GM19239 (cell line): Measurements from ENCODE around the gene ANXA3.
"Not testable (repeated sequence)": the region's sequence is repeated elsewhere in the genome, so short reads cannot be mapped to it uniquely, and the experiment has no call there.

ENCODE experiments used
- DNase-seq: peaks from one replicate; pipeline ENCODE4 v3.0.0; 2011; ENCODE audit warnings: low spot score; ENCODE audit not compliant: insufficient read length
- FAIRE-seq: peaks from 2 replicates; lab custom pipeline; 2011; peaks lifted over from hg19 to GRCh38; lab: Jason Lieb, UNC

ANXA3 gene

DNA sequence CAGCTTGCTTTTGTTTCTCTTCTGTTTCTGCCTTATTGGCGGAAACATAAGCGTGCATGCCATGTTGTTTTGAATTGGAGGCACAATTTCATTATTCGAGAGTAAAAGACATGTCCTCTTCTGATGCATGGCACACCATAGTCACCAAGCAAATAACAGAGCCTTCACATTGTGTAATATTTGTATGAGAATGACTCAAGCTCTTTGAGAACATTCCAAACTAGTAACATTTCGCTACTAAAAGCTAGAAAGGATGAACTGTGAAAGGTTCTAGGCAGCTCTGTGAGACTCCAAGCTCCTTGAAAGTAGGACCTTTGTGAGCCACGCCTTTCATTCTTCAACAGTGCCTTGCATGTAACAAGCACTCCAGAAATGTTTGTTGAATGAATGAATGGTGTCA is 9.2 kb upstream of the ANXA3 start:
- DNase-seq (no peak), FAIRE-seq (no peak)

DNA sequence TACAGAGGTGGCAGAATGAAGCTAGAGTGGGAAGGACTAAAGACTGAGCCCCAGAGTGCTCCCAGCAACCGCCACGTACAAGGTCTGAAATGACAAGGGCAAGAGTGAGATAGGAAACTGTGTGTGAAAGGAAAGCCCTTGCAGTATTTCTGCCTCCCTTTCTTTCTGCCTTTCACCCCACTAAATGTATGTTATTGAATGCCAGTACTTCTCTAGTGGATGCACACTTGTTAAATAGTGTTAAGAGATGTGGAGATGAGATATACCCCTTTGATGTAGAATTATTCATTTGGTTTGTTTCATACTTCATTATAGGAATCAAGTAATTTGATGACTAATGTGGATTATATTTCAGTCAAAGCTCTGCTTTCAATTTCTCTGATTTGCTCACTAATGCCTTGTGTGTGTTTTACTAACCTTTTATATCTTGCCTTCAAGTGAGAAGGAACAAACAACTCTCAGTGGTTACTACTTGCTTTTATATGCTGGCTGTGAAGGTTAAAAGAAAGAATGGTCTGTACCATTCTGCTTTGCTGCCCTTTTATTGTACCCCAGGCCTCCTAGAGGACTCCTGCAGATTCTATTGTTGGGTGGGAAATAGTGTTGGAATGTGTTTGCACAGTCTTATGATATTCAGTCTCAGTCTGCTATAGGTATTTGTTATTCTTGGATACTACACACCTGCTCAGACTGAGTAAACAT is 8.0 kb upstream of the ANXA3 start:
- FAIRE-seq: no peak

DNA sequence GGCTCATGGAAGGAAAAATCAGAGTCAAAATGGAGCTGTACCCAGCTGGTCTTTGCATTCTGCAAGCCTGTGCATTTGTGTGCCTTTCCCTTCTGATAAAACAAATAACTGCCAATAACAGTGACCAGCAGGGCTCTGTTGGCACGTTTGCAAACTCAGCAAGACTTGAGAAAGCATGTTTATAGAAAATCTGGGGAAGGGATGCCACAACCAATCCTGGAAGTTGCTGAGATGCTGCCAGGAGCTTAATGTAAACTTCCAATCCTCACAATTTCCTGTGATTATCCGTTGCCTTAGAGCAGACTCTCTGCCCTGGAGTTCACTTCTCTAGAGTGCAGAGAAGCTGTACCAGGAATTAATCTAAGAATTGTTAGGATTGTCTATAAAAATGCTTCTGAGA is 6.9 kb upstream of the ANXA3 start:
- no peak for FAIRE-seq
- DNase-seq: no peak

More for the DNA sequence above, 8.0 kb upstream of the ANXA3 start:
- no peak for DNase-seq

DNA sequence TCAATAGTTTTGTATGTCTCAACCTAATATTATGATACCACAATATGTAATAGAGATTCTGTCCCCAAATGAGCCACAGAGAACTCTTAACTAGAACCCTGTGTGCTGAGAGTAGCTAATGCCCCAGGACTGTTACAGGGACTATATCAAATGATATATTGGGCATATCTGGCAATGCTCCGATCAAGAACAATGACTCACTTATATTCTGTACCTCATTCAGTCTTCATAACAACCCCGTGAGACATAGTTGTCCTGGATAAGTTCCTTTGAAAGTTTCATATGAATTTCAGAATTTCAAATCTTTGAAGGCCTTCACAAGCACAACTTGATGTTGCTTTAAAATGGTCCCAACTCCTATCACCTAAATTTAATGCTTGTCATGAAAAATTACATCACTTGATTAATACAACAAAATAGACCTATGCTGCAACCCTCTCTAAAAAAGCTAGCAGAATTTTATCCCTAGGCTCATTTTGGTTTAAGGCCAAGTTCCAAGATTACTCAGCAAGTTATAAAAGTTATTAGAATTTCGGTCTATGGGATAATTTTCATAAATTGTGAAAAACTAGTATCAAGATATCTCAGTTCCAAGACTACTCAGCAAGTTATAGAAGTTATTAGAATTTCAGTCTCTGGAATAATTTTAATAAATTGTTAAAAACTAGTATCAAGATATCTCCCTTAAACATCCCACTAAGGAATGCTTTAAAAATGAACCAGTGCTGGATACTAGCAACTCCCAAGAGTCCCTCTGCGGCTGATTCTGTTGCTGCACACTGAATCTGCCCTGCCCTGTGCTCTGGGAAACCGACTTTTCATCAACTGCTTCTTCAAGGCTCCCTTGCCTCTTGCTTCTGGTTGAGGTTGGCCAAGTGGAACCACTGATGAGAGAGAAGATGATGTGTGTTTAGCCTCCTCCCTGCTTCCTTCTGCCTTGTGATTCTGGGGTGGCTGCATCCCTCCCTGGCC is 6.0 kb upstream of the ANXA3 start:
- DNase-seq: no peak
- no peak for FAIRE-seq

DNA sequence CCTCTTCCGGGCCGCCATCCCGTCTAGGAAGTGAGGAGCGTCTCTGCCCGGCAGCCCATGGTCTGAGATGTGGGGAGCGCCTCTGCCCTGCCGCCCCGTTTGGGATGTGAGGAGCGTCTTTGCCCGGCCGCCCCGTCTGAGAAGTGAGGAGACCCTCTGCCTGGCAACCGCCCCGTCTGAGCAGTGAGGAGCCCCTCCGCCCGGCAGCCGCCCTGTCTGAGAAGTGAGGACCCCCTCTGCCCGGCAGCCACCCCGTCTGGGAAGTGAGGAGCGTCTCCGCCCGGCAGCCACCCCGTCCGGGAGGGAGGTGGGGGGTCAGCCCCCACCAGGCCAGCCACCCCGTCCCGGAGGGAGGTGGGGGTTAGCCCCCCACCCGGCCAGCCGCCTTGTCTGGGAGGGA is 3.7 kb upstream of the ANXA3 start:
- FAIRE-seq, DNase-seq: not testable (repeated sequence)

DNA sequence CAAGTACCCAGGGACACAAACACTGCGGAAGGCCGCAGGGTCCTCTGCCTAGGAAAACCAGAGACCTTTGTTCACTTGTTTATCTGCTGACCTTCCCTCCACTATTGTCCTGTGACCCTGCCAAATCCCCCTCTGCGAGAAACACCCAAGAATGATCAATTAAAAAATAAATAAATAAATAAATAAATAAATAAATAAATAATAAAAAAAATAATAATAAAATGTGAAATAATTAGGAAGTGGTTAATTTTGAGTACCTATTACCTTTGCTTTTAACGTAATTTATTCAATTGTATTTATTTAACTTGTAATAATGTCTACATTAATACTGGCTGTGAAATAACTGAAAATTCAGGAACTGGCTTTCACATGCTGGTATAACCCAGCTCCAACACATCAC is 2.7 kb upstream of the ANXA3 start:
- DNase-seq, FAIRE-seq: not testable (repeated sequence)

DNA sequence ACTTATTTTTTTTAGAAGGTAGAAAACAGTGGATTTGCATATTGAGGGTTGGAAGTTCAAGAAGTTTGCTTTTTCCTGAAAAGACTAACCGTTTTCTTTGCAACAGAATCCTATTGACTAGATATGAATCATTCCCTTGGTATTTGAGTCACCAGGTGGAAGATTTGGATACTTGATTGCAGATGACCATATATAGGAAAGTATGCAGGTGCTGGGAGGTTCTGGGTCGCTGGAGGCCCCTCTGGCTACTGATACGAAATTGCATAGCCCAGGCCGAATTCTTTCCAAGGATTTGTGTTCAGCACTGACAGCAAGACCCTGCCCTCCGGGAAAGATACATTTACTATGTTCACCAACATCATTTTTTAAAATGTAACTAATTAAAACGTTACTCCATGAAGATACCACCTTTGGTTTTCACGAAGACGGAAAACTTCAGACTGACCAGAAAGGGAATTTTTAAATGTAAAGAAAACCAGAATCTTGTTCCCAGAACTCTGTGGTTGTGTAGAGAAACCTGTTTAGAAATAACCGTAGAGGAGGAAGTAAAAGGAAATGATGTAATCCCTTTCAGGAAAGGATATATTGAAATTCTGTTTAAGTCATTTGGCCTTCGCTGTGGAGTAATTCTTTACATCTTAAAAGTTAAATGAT is 946 bp downstream of the ANXA3 start:
- peak; percentile 44 for FAIRE-seq
- no peak for DNase-seq

DNA sequence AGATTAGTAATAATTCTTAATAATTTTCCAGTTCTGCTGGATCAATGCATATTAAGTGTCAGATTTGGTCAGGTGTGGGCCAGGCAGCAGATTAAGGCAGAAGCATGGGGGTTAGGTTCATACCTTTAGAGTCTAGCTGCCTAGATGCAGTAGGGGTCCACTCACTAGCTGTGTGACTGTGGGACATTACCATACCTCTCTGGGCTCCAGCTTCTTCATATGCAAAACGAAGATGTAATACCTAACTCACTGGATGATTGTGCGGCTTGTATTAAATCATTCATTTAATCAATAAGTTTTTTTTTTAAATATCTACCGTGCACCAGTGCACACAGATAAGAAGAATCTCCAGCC is 1.4 kb downstream of the ANXA3 start:
- DNase-seq: no peak
- no peak for FAIRE-seq

DNA sequence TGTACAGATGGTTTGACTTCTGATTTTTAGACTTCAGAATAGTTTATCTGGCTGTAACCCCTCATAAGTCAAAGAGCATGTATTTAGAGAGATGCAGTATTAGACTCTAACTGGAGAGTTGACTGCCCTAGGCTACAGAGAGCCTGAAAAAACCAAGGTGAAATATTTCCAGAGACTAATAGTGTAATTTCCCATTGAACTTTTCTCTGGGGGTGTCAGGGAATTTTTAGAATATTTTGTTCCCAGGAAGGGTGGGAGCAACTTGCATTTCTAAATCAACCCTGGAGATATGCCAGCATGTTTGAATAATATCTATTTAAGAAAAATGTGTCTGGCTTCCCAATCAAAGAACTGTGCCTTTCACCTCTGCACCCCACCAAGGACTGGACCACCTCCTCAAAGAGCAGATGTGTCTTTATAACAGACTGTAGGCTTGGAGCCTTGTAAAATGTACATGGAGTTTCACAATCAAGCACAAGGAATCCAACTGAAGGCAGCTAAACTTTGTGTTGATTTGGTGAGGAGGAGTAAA is 2.0 kb downstream of the ANXA3 start:
- DNase-seq: no peak
- FAIRE-seq: no peak

DNA sequence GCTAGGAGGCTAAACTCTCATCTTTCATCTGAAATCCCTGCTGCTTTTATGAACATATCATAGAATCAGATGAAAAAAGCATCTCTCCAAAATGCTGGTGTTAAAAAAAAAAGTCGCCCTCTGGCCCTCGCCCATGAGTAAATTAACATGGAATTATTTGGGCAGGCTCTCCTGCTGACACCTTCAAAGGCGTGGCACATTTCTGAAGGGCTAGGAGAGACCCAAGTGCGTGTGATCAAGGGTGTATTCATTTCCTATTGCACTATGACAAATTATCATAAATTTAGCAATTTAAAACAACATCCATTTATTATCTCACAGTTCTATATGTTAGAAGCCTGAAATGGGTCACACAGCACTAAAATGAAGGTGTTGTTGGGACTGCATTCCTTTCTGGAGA is 5.1 kb downstream of the ANXA3 start:
- DNase-seq (no peak), FAIRE-seq (no peak)

DNA sequence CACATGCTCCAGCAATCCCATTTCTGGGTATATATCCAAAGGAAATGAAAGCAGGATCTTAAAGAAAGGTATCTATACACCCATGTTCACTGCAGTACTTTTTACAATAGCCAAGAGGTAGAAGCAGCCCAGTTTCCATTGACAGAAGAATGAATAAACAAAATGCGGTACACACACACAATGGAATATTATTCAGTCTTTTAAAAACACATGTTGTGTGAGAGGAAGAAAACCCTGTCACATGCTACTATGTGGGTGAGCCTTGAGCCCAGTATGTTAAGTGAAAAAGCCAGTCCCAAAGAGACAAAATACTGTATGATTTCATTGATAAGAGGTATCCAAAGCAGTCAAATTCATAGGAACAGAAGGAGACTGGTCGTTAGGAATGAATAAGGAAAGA is 6.3 kb downstream of the ANXA3 start:
- FAIRE-seq (no peak), DNase-seq (no peak)

DNA sequence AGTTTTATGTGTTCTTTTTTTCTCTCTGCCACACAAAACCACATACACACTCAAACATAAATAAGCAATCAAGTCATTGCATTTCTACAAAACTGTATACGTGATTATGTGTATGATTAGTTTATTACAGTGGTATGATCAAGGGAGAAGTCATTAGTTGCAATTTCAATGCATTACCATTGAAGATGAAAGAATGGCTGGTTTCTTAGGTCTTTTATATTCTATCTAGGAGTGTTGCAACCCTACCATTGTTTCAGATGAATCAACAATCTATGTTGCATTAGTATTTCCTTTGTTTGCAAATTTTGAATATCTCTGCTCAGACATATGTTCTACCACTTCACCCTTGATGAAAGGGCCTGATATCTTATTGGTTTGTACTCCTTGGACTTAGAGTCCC is 6.8 kb downstream of the ANXA3 start:
- no peak for DNase-seq
- no peak for FAIRE-seq

DNA sequence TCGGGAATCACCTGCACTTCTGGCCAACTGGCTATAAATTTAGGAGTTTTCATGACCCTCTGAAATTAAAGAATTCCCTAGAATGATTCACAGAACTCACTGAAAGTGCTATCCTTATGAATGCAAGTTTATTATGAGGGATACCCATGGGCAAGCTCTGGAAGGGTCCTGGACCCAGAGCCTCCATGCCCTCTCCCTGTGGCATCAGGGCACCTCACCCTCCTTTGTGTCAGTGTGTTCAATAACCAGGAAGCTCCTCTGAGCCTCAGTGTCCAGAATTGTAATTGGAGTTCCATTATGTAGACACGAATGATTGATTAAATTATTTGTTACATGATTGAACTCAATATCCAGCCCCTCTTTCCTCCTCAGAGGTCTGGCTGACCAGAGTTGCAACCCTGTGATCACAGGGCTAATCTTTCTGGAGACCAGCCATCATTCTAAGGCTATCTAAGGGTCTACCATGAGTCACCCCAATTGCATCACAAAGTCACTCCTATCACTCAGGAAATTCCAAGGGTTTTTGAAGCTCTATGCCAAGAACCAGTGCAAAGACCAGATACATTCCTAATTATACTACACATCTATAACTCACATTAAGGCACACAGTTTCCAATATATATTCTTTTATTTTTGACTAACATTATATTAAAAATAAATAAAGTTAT is 8.9 kb downstream of the ANXA3 start:
- FAIRE-seq (no peak), DNase-seq (no peak)

DNA sequence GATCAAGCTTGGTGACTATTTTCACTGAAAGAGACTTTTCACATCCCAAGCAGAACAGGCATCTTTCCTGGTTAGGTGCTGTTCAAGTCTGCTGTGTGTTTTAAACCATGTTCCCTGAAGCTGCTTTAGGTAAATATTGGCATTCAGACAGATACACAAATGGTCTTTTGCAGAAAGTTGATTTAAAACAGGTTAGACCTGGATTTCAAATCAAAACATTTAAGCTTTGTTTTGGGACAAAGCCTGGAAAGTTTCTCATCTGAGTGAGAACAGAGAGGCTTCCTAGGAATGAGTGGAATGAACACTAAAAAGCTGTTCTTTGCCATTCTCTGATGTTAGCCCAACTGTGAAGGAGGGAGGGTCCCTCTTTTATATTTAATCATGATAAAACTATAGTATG is 10.1 kb downstream of the ANXA3 start:
- no peak for FAIRE-seq

DNA sequence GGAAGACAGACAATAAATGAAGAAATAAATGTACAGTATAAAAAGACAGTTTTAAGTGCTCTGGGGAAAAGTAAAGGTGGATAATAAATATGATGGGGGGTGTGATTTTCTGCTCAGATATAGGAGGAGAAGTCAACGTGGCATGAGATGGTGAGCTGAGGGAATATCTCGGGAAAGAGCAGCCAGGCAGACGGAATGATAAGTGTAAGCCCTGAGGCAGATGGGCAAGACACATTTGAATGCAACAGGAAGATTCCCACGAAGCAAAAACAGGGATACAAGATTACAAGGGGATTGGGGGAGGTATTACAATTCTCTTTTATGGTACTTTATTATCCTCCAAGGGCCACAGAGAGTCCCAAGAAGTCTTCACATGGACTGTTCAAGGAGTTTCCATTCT is 11.1 kb downstream of the ANXA3 start:
- FAIRE-seq (no peak), DNase-seq (no peak)

More for the DNA sequence above, 10.1 kb downstream of the ANXA3 start:
- no peak for DNase-seq

DNA sequence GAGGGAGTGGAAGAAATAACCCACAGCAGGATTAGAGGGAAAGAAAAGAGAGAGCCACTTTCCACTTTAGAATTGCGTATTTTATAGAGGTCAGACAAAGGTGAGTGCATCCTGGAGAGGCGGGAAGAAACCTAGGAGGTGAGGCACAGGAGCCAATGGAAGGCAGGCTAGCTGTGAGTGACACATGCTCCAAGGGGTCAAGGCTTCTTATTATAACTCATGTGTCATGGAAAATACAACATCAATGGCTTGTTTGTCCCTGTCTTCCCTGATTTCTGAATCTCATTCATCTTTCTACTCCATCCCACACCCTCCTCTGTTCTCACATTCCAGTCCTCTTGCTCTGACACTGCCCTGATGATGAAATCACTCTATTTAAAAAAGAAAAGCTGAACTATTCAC is 14.4 kb downstream of the ANXA3 start:
- no peak for FAIRE-seq

DNA sequence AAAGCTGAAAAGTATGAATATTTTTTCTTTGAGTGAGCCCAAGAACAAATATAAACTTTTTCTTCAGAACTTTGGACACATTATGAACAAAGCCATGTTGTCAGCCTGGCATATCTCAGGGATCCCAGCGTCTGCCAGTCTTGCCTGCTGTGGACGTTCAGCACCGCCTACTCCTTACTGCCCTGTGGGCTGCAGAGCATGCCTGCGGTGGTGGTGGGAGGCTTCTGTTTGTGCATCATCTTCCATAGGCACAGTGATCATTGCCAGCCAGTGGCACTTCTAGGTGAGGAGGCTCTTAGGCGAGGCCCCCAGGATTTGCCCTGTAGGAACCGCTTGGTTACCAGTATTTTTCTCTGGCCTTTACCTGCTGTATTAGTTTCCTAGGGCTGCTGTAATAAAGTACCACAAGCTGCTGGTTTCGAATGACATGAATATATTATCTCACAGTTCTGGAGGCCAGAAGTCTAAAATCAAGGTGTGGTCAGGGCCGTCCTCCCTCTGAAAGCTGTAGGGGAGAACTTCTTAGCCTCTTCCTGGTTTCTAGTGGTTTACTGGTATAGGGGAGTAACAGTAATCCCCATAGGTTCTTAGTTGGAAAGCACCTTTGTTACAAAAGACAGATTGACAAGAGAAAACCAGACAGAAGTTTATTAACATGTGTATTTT is 15.4 kb downstream of the ANXA3 start:
- FAIRE-seq: no peak
- no peak for DNase-seq

More for the DNA sequence above, 14.4 kb downstream of the ANXA3 start:
- no peak for DNase-seq

DNA sequence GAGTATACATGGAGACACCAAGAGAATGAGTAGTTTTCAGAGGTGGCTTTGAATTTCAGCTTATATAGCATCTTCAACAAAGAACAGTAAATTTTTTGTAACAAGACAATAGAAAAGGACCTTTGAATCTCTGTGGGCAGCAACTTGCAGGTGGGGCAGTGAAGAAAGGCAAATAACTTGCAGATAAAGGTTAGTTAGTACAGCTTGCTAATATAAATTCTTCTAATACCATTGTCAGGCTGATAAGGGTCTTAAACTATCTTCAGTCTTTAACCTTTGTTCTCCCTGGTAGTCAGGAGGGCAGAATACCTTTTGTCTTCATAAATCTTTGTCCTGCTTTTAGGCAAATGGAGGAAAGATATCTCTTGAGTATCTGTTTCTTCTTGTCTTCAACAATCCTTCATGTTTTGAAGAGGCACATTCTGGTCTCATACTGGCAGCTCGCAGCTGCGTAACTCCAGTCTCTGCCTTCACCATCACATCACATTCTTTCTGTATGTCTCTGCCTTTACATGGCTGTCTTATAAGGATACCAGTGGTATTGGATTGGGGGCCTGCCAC is 16.0 kb downstream of the ANXA3 start:
- DNase-seq (no peak), FAIRE-seq (no peak)

DNA sequence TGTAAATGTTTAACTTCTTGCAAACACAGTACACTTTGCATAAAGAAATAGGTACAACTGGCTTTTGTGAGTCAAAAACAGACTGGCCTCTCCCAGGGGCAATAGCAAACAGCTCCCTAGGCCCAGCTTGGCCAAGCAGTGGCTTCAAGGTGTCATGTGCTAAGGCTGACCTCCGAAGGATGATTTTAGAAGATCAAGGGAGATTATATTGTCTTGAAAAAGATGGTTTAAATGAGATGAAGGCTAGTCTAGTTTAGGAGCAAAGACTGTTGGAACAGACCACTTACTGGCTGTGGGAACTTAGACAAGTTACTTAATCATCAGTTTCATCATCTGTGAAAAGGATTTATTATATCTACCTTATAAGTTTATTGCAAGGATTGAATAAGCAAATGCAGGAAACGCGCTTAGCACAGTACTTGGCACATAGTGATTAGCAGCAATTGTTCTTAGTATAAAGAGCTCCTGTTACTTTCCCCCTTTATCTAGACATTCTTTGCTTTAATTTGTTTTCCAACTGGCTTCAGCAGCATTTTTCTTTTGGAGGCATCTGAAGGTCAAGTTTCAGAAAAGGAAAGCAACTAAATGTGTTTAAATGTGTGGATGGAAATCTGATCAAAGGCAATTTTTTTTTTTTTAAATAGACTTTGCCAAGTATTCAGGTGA is 17.2 kb downstream of the ANXA3 start:
- DNase-seq (no peak), FAIRE-seq (peak; percentile 21)
